HEK293 (cell line): ENCODE results near the gene SYNM.

Experiments used
- HOXA7 ChIP-seq: sonication (generic); formaldehyde crosslinking; IDR thresholded peaks from 2 replicates; pipeline ENCODE4 v1.8.1; 2022; ENCODE audit warnings: missing genetic modification reagents, borderline replicate concordance
- REPIN1 ChIP-seq: fragments of 450-650 bp; formaldehyde crosslinking; IDR thresholded peaks from 2 replicates; pipeline ENCODE4 v1.5.1; 2017; ENCODE audit warnings: missing biosample characterization, missing genetic modification characterization, low read depth
- SCRT2 ChIP-seq: fragments of 450-650 bp; formaldehyde crosslinking; IDR thresholded peaks from 2 replicates; pipeline ENCODE4 v1.5.1; 2016; ENCODE audit warnings: missing biosample characterization, missing genetic modification characterization
- SETDB1 ChIP-seq: IDR thresholded peaks from one replicate; pipeline ENCODE4 v1.6.1; 2017; ENCODE audit warnings: mild to moderate bottlenecking, low read length, moderate library complexity, mixed read lengths; ENCODE audit not compliant: insufficient read length
- TCF7L2 ChIP-seq: IDR thresholded peaks from 2 replicates; pipeline ENCODE4 v1.6.1; 2011; ENCODE audit warnings: low read depth, mild to moderate bottlenecking, inconsistent platforms, low read length, moderate library complexity, borderline replicate concordance
- WT1 ChIP-seq: fragments of 450-650 bp; formaldehyde crosslinking; IDR thresholded peaks from 2 replicates; pipeline ENCODE4 v1.5.1; 2016; ENCODE audit warnings: missing biosample characterization, missing genetic modification characterization
- YY1 ChIP-seq: fragments of 450-650 bp; formaldehyde crosslinking; IDR thresholded peaks from 2 replicates; pipeline ENCODE4 v1.5.1; 2018; ENCODE audit warnings: missing biosample characterization, missing genetic modification characterization
- ZBTB44 ChIP-seq: fragments of 450-650 bp; IDR thresholded peaks from 2 replicates; pipeline ENCODE4 v1.5.1; 2018; ENCODE audit warnings: missing biosample characterization, mild to moderate bottlenecking, missing genetic modification characterization
- ZBTB48 ChIP-seq: fragments of 450-650 bp; formaldehyde crosslinking; IDR thresholded peaks from 2 replicates; pipeline ENCODE4 v1.5.1; 2016; ENCODE audit warnings: missing biosample characterization, missing genetic modification characterization
- ZBTB49 ChIP-seq: fragments of 450-650 bp; formaldehyde crosslinking; IDR thresholded peaks from 2 replicates; pipeline ENCODE4 v1.5.1; 2016; ENCODE audit warnings: missing biosample characterization, missing genetic modification characterization, low read depth
- ZFP41 ChIP-seq: fragments of 450-650 bp; formaldehyde crosslinking; IDR thresholded peaks from 2 replicates; pipeline ENCODE4 v1.5.1; 2016; ENCODE audit warnings: missing biosample characterization, missing genetic modification characterization, borderline replicate concordance
- ZNF132 ChIP-seq: fragments of 450-650 bp; formaldehyde crosslinking; IDR thresholded peaks from 2 replicates; pipeline ENCODE4 v1.5.1; 2017; ENCODE audit warnings: missing biosample characterization, missing genetic modification characterization, borderline replicate concordance
- ZNF140 ChIP-seq: fragments of 450-650 bp; formaldehyde crosslinking; IDR thresholded peaks from 2 replicates; pipeline ENCODE4 v1.5.1; 2016; ENCODE audit warnings: missing biosample characterization, missing genetic modification characterization
- ZNF169 ChIP-seq: fragments of 450-650 bp; formaldehyde crosslinking; IDR thresholded peaks from 2 replicates; pipeline ENCODE4 v1.5.1; 2016; ENCODE audit warnings: missing biosample characterization, missing genetic modification characterization
- ZNF26 ChIP-seq: fragments of 450-650 bp; formaldehyde crosslinking; IDR thresholded peaks from 2 replicates; pipeline ENCODE4 v1.5.1; 2016; ENCODE audit warnings: missing biosample characterization, missing genetic modification characterization
- ZNF280C ChIP-seq: fragments of 450-650 bp; formaldehyde crosslinking; IDR thresholded peaks from 2 replicates; pipeline ENCODE4 v1.5.1; 2016; ENCODE audit warnings: missing biosample characterization, missing genetic modification characterization
- ZNF324 ChIP-seq: fragments of 450-650 bp; formaldehyde crosslinking; IDR thresholded peaks from 2 replicates; pipeline ENCODE4 v1.5.1; 2016; ENCODE audit warnings: missing biosample characterization, missing genetic modification characterization
- ZNF394 ChIP-seq: fragments of 450-650 bp; formaldehyde crosslinking; IDR thresholded peaks from 2 replicates; pipeline ENCODE4 v1.5.1; 2016; ENCODE audit warnings: missing biosample characterization, missing genetic modification characterization, mild to moderate bottlenecking, moderate library complexity, borderline replicate concordance
- ZNF423 ChIP-seq: fragments of 450-650 bp; formaldehyde crosslinking; IDR thresholded peaks from 2 replicates; pipeline ENCODE4 v1.5.1; 2016; ENCODE audit warnings: missing biosample characterization, missing genetic modification characterization
- ZNF426 ChIP-seq: fragments of 450-650 bp; formaldehyde crosslinking; IDR thresholded peaks from 2 replicates; pipeline ENCODE4 v1.5.1; 2017; ENCODE audit warnings: missing biosample characterization, missing genetic modification characterization, mild to moderate bottlenecking, inconsistent platforms, moderate library complexity
- ZNF521 ChIP-seq: fragments of 450-650 bp; formaldehyde crosslinking; IDR thresholded peaks from 2 replicates; pipeline ENCODE4 v1.5.1; 2017; ENCODE audit warnings: missing biosample characterization, mild to moderate bottlenecking, missing genetic modification characterization
- ZNF548 ChIP-seq: fragments of 450-650 bp; formaldehyde crosslinking; IDR thresholded peaks from 2 replicates; pipeline ENCODE4 v1.5.1; 2016; ENCODE audit warnings: missing biosample characterization, missing genetic modification characterization
- ZNF629 ChIP-seq: fragments of 450-650 bp; formaldehyde crosslinking; IDR thresholded peaks from 2 replicates; pipeline ENCODE4 v1.5.1; 2017; ENCODE audit warnings: missing biosample characterization, missing genetic modification characterization
- ZNF658 ChIP-seq: fragments of 450-650 bp; formaldehyde crosslinking; IDR thresholded peaks from 2 replicates; pipeline ENCODE4; 2016; ENCODE audit warnings: missing biosample characterization, missing genetic modification characterization
- ZNF664 ChIP-seq: fragments of 450-650 bp; formaldehyde crosslinking; IDR thresholded peaks from 2 replicates; pipeline ENCODE4 v1.5.1; 2016; ENCODE audit warnings: missing biosample characterization, missing genetic modification characterization
- ZNF707 ChIP-seq: fragments of 450-650 bp; formaldehyde crosslinking; IDR thresholded peaks from 2 replicates; pipeline ENCODE4 v1.5.1; 2016; ENCODE audit warnings: missing biosample characterization, missing genetic modification characterization
- ZSCAN16 ChIP-seq: fragments of 450-650 bp; formaldehyde crosslinking; IDR thresholded peaks from 2 replicates; pipeline ENCODE4 v1.5.1; 2016; ENCODE audit warnings: missing biosample characterization, missing genetic modification characterization
- ZSCAN4 ChIP-seq: fragments of 450-650 bp; formaldehyde crosslinking; IDR thresholded peaks from 2 replicates; pipeline ENCODE4 v1.5.1; 2017; ENCODE audit warnings: missing biosample characterization, missing genetic modification characterization
- TF ChIP-seq, protein P1 (sequence below): fragments of 450-650 bp; formaldehyde crosslinking; IDR thresholded peaks from 2 replicates; pipeline ENCODE4 v1.5.1; 2016; ENCODE audit warnings: missing biosample characterization, missing genetic modification characterization
- TF ChIP-seq, protein P2 (sequence below): fragments of 450-650 bp; formaldehyde crosslinking; IDR thresholded peaks from 2 replicates; pipeline ENCODE4 v1.5.1; 2016; ENCODE audit warnings: missing biosample characterization, missing genetic modification characterization

The SYNM gene

GRCh38 chr15:99155961-99156443 lies 51.1 kb downstream of the SYNM start (continued):
- TF ChIP-seq ZNF629 (tag by site-specific recombination) (peak; percentile 34; the same call in 1 of the 2 replicates), ZFP41 (tag by site-specific recombination) (no peak), ZNF132 (tag by site-specific recombination) (no peak), ZNF26 (tag by site-specific recombination) (no peak), ZNF707 (tag by site-specific recombination) (no peak), HOXA7 (CRISPR knock-in tag) (no peak), SCRT2 (no peak), ZNF521 (tag by site-specific recombination) (no peak), ZSCAN16 (tag by site-specific recombination) (no peak), ZNF548 (tag by site-specific recombination) (no peak), ZNF280C (tag by site-specific recombination) (no peak), ZNF394 (tag by site-specific recombination) (peak; percentile 16; the same call in 1 of the 2 replicates), ZNF324 (tag by site-specific recombination) (no peak), ZSCAN4 (tag by site-specific recombination) (no peak), ZNF658 (tag by site-specific recombination) (no peak), ZNF426 (tag by site-specific recombination) (no peak), YY1 (tag by site-specific recombination) (no peak), ZNF423 (tag by site-specific recombination) (no peak), REPIN1 (no peak), ZNF664 (no peak), ZNF140 (tag by site-specific recombination) (no peak), ZBTB44 (tag by site-specific recombination) (no peak), ZBTB48 (no peak), TCF7L2 (no peak), ZNF169 (no peak), SETDB1 (no peak), ZBTB49 (no peak), WT1 (tag by site-specific recombination) (no peak)
- TF ChIP-seq, protein P1, sequence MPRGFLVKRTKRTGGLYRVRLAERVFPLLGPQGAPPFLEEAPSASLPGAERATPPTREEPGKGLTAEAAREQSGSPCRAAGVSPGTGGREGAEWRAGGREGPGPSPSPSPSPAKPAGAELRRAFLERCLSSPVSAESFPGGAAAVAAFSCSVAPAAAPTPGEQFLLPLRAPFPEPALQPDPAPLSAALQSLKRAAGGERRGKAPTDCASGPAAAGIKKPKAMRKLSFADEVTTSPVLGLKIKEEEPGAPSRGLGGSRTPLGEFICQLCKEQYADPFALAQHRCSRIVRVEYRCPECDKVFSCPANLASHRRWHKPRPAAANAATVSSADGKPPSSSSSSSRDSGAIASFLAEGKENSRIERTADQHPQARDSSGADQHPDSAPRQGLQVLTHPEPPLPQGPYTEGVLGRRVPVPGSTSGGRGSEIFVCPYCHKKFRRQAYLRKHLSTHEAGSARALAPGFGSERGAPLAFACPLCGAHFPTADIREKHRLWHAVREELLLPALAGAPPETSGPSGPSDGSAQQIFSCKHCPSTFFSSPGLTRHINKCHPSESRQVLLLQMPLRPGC (tag by site-specific recombination) = no peak
- TF ChIP-seq, protein P2, sequence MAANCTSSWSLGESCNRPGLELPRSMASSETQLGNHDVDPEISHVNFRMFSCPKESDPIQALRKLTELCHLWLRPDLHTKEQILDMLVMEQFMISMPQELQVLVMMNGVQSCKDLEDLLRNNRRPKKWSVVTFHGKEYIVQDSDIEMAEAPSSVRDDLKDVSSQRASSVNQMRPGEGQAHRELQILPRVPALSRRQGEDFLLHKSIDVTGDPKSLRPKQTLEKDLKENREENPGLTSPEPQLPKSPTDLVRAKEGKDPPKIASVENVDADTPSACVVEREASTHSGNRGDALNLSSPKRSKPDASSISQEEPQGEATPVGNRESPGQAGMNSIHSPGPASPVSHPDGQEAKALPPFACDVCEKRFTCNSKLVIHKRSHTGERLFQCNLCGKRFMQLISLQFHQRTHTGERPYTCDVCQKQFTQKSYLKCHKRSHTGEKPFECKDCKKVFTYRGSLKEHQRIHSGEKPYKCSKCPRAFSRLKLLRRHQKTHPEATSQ (tag by site-specific recombination) = no peak
